Liver (tissue), 3 donors: ENCODE data around the gene LRRK1.

ENCODE experiments used
- FOXA1 ChIP-seq: IDR thresholded peaks from 2 replicates; pipeline ENCODE4 v1.6.1; 2016; ENCODE audit warnings: antibody characterized with exemption
- REST ChIP-seq: IDR thresholded peaks from 2 replicates; pipeline ENCODE4 v1.6.1; 2016; ENCODE audit warnings: antibody characterized with exemption, mild to moderate bottlenecking
- RXRA ChIP-seq, 2 donors: IDR thresholded peaks; 2 replicates each; pipeline ENCODE4 v1.6.1; 2017 to 2018; ENCODE audit warnings: antibody characterized with exemption in 2 of 2, mild to moderate bottlenecking in 1 of 2
- SP1 ChIP-seq: IDR thresholded peaks from 2 replicates; pipeline ENCODE4 v1.6.1; 2018; ENCODE audit warnings: antibody characterized with exemption, mild to moderate bottlenecking
- TAF1 ChIP-seq: conservative IDR thresholded peaks from 2 replicates; pipeline ENCODE4 v1.6.1; 2016; ENCODE audit warnings: antibody characterized with exemption, mild to moderate bottlenecking
- YY1 ChIP-seq: IDR thresholded peaks from 2 replicates; pipeline ENCODE4 v1.6.1; 2016; ENCODE audit warnings: antibody characterized with exemption, mild to moderate bottlenecking
- TF ChIP-seq, protein P1 (sequence below): fragments of 150-350 bp; IDR thresholded peaks from 2 replicates; pipeline ENCODE4 v1.5.1; 2017; ENCODE audit warnings: improper control_type of control experiment, low read depth, low read length; ENCODE audit not compliant: missing input control
- donor health status: healthy.
- donor health status: healthy.

DNA sequence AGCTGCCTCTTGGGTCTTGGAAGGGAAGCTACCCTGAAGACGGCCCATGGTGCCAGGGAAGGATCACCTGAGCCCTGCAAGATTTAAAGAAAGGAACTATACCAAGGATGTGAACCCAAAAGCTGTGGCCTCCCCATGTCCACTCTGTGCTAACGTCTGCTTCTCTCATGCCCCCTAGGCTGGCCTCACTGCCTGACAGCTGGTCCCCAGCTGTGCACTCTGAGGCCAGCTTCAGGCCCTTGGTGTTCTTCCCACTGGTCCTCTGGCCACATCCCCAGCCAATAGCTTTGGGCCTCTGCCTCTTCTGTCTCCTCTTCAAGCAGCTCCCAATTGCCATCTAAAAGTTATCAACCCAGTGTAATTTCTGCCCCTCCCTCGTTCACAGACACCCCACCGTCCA lies 5.2 kb upstream of the LRRK1 start:
- TF ChIP-seq YY1 = no peak
- no peak for TF ChIP-seq REST
- TF ChIP-seq RXRA (IDR thresholded peaks at IDR 0.05) = no peak
- TF ChIP-seq, protein P1, sequence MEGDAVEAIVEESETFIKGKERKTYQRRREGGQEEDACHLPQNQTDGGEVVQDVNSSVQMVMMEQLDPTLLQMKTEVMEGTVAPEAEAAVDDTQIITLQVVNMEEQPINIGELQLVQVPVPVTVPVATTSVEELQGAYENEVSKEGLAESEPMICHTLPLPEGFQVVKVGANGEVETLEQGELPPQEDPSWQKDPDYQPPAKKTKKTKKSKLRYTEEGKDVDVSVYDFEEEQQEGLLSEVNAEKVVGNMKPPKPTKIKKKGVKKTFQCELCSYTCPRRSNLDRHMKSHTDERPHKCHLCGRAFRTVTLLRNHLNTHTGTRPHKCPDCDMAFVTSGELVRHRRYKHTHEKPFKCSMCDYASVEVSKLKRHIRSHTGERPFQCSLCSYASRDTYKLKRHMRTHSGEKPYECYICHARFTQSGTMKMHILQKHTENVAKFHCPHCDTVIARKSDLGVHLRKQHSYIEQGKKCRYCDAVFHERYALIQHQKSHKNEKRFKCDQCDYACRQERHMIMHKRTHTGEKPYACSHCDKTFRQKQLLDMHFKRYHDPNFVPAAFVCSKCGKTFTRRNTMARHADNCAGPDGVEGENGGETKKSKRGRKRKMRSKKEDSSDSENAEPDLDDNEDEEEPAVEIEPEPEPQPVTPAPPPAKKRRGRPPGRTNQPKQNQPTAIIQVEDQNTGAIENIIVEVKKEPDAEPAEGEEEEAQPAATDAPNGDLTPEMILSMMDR = no peak
- no peak for TF ChIP-seq FOXA1
- no peak for TF ChIP-seq SP1
- TF ChIP-seq TAF1 = no peak
